SK-N-SH (cell line): ENCODE measurements around the gene FAM107B. TPM values are rescaled to one million over a fixed set of nuclear protein-coding genes. Genes with fewer than 3 reads are reported as not detected.

Experiments used
- CTCF ChIA-PET: fragments of 300-600, 350-600 bp; formaldehyde crosslinking; extraction: SDS; loops from one replicate; lab custom pipeline; 2021; lab: Yijun Ruan, JAX
- POLR2A ChIA-PET: fragments of 350-600 bp; sonication (Branson Sonifier 250); formaldehyde crosslinking; extraction: SDS; loops from one replicate; lab custom pipeline; 2020; ENCODE audit warnings: antibody characterized with exemption, inconsistent platforms; lab: Yijun Ruan, JAX
- DNase-seq: peaks from one replicate; pipeline ENCODE4 v3.0.0; 2012
- H2AFZ ChIP-seq: fragments of 200-600 bp; sonication (generic); 2 replicates; pipeline ENCODE4 v1.8.1; 2016; ENCODE audit warnings: antibody characterized with exemption, mild to moderate bottlenecking, low read depth
- H3F3A ChIP-seq: fragments of 200-600 bp; sonication (generic); replicated peaks from 2 replicates; pipeline ENCODE3; 2016; ENCODE audit warnings: antibody characterized with exemption, mild to moderate bottlenecking; ENCODE audit not compliant: insufficient read depth
- H3K27ac ChIP-seq, 2 experiments: fragments of 200-500 bp in 1 of 2; fragments of 200-600 bp in 1 of 2; sonication (Bioruptor generic) in 1 of 2; sonication (generic), shearing (Covaris generic) in 1 of 2; 2 replicates each; pipeline versions ENCODE4 v1.5.1 to v1.6.1; 2014 to 2016; ENCODE audit warnings: low read depth in 2 of 2, inconsistent platforms in 1 of 2, low read length in 1 of 2, mild to moderate bottlenecking in 1 of 2, mixed read lengths in 1 of 2
- H3K27me3 ChIP-seq: fragments of 200-600 bp; sonication (generic), shearing (Covaris generic); 2 replicates; pipeline ENCODE4 v1.6.1; 2016; ENCODE audit warnings: mixed run types; ENCODE audit not compliant: insufficient read depth
- H3K36me3 ChIP-seq, 2 experiments: fragments of 200-500 bp in 1 of 2; fragments of 200-600 bp in 1 of 2; sonication (Bioruptor generic) in 1 of 2; sonication (generic) in 1 of 2; replicated peaks in 1 of 2; 2 replicates each; pipeline versions ENCODE3 to v1.5.1; 2014 to 2016; ENCODE audit warnings: low read length in 1 of 2, mild to moderate bottlenecking in 1 of 2; ENCODE audit not compliant: insufficient read depth in 2 of 2, control insufficient read depth in 1 of 2
- H3K4me1 ChIP-seq, 2 experiments: fragments of 200-500 bp in 1 of 2; fragments of 200-600 bp in 1 of 2; sonication (Bioruptor generic) in 1 of 2; sonication (generic), shearing (Covaris generic) in 1 of 2; 2 replicates each; pipeline versions ENCODE4 v1.5.1 to v1.6.1; 2014 to 2016; ENCODE audit warnings: low read depth in 1 of 2, low read length in 1 of 2, mixed run types in 1 of 2; ENCODE audit not compliant: insufficient read depth in 2 of 2, control insufficient read depth in 1 of 2
- H3K4me2 ChIP-seq: fragments of 200-600 bp; sonication (generic), shearing (Covaris generic); 2 replicates; pipeline ENCODE4 v1.6.1; 2017; ENCODE audit warnings: mixed run types
- H3K4me3 ChIP-seq, 2 experiments: fragments of 200-500 bp in 1 of 2; fragments of 200-600 bp in 1 of 2; sonication (Bioruptor generic) in 1 of 2; sonication (generic), shearing (Covaris generic) in 1 of 2; 2 replicates each; pipeline versions ENCODE4 v1.5.1 to v1.8.1; 2014 to 2016; ENCODE audit warnings: low read depth in 2 of 2, inconsistent platforms in 1 of 2, low read length in 1 of 2, mild to moderate bottlenecking in 1 of 2, mixed read lengths in 1 of 2, moderate library complexity in 1 of 2
- H3K79me2 ChIP-seq: fragments of 200-600 bp; sonication (generic); 2 replicates; pipeline ENCODE4 v1.8.1; 2017; ENCODE audit warnings: mild to moderate bottlenecking; ENCODE audit not compliant: insufficient read depth
- H3K9ac ChIP-seq: fragments of 200-600 bp; sonication (generic); 2 replicates; pipeline ENCODE4 v1.6.1; 2017; ENCODE audit warnings: mixed run types
- H3K9me2 ChIP-seq: fragments of 200-600 bp; sonication (generic); 2 replicates; pipeline ENCODE4 v1.6.1; 2017; ENCODE audit warnings: mixed run types
- H3K9me3 ChIP-seq: fragments of 200-600 bp; sonication (generic); 2 replicates; pipeline ENCODE4 v1.6.1; 2017; ENCODE audit warnings: mixed run types, mild to moderate bottlenecking, moderate library complexity
- H4K20me1 ChIP-seq: fragments of 200-600 bp; sonication (generic); 2 replicates; pipeline ENCODE4 v1.6.1; 2017; ENCODE audit warnings: mild to moderate bottlenecking, mixed run types; ENCODE audit not compliant: insufficient read depth
- CHD2 ChIP-seq: fragments of 150-350 bp; IDR thresholded peaks from 2 replicates; pipeline ENCODE4 v1.6.1; 2018; ENCODE audit warnings: low read length; ENCODE audit not compliant: partially characterized antibody
- ELF1 ChIP-seq: IDR thresholded peaks from 2 replicates; pipeline ENCODE4 v1.4.0; 2012
- FOXJ3 ChIP-seq: sonication (generic); formaldehyde crosslinking; IDR thresholded peaks from 2 replicates; pipeline ENCODE4 v1.5.1; 2020; ENCODE audit warnings: mild to moderate bottlenecking, missing genetic modification reagents
- JUND ChIP-seq: IDR thresholded peaks from 2 replicates; pipeline ENCODE4 v1.4.0; 2012
- RAD21 ChIP-seq: IDR thresholded peaks from 2 replicates; pipeline ENCODE4 v1.6.1; 2012; ENCODE audit warnings: mild to moderate bottlenecking, low read length
- RCOR1 ChIP-seq: fragments of 150-350 bp; IDR thresholded peaks from 2 replicates; pipeline ENCODE4 v1.6.1; 2017; ENCODE audit warnings: antibody characterized with exemption, low read length
- RXRA ChIP-seq: IDR thresholded peaks from 2 replicates; pipeline ENCODE4 v1.4.0; 2012; ENCODE audit warnings: low read depth, mild to moderate bottlenecking, borderline replicate concordance
- TCF12 ChIP-seq: IDR thresholded peaks from 2 replicates; pipeline ENCODE4 v1.4.0; 2012
- YY1 ChIP-seq: IDR thresholded peaks from 2 replicates; pipeline ENCODE4 v1.4.0; 2012; ENCODE audit warnings: low read depth, mild to moderate bottlenecking
- WGBS: methylation state at CpG from one replicate; pipeline ENCODE4 v1.1.6; 2017; ENCODE audit warnings: low lambda C conversion rate; 5-methylcytosine and 5-hydroxymethylcytosine counted together
- polyA plus RNA-seq, 3 experiments: library from polyadenylated mRNA; depleted of rRNA; stranded (reverse); fragments of >200 nt; gene quantifications; 2 replicates each; pipeline ENCODE4 v1.2.3, GENCODE V29; 2012
- TF ChIP-seq, protein P1 (sequence below): IDR thresholded peaks from 2 replicates; pipeline ENCODE4 v1.6.1; 2012; ENCODE audit warnings: mild to moderate bottlenecking, low read depth, low read length, moderate library complexity
- TF ChIP-seq, protein P2 (sequence below): fragments of 200-600 bp; sonication (generic); IDR thresholded peaks from 2 replicates; pipeline ENCODE4 v1.6.1; 2017; ENCODE audit warnings: antibody characterized with exemption, mild to moderate bottlenecking, moderate library complexity
- TF ChIP-seq, protein P3 (sequence below): IDR thresholded peaks from 2 replicates; pipeline ENCODE4 v1.4.0; 2012; ENCODE audit warnings: low read depth, borderline replicate concordance
- TF ChIP-seq, protein P4 (sequence below): IDR thresholded peaks from 2 replicates; pipeline ENCODE4; 2012

The FAM107B gene
- polyA plus RNA-seq, 1 of the 3 experiments (the other 2 are of a cell fraction) = 1.0 TPM

DNA sequence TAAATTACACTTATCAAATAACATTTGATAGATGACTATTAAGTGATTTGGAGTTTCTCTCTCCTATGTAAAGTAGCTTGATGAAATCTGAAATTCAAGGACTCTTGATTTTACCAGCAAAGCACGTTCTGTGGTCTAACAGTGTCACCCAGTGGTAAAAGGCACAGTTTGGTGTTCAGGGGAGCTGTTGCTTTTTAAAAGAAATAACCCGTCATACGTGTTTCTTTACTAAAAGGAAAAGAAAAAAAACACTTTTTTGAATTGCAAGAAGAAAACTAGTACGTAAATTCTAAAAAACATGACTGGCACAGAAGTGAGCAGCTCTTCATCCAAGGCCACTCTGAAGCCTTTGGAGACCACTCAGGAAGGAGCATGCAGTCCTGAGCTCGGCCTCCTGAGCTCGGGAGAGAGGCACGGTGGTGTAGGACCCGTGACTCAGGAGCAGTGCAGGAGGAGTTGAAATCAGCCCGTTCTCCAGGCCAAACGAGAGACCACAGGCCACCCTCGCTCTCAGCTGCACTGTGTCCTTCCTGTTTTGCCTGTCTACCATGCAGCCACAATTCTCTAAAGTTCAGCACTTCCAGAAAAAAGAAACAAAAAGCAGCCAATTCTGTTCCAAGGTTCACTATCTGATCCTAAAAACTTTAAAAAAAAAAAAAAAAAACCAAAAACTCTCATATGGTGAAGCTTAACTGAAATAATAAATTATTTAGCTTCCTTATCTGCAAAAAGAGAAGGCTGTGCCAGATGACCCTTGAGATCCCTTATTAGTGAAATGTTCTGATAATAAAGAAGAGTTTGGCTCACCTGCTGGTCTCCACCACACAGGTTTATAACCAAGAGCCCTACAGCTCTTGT, 231.4 kb downstream of the FAM107B start:
- POLR2A ChIA-PET = interaction anchor here (0.6 to 1.1 kb wide), 2 partner anchors 9 to 210 kb away, joined by 3 read pairs; no protein-coding TSS in a partner anchor
- H3K9me3 ChIP-seq = no peaks in the 10 kb centered on the region
- H2AFZ ChIP-seq = no peak overlapping the region
- DNase-seq = no peak
- H3K27me3 ChIP-seq = no peaks in the 10 kb centered on the region
- no peaks in the 10 kb centered on the region for H3K36me3 ChIP-seq
- CTCF ChIA-PET = interaction anchor here (1.4 to 5.2 kb wide), 4 partner anchors 10 to 280 kb away, joined by 3 to 28 read pairs (median 6); no protein-coding TSS in a partner anchor
- H3K4me3 ChIP-seq = no peak overlapping the region
- H3K9ac ChIP-seq = no peak overlapping the region
- TF ChIP-seq, protein P1, sequence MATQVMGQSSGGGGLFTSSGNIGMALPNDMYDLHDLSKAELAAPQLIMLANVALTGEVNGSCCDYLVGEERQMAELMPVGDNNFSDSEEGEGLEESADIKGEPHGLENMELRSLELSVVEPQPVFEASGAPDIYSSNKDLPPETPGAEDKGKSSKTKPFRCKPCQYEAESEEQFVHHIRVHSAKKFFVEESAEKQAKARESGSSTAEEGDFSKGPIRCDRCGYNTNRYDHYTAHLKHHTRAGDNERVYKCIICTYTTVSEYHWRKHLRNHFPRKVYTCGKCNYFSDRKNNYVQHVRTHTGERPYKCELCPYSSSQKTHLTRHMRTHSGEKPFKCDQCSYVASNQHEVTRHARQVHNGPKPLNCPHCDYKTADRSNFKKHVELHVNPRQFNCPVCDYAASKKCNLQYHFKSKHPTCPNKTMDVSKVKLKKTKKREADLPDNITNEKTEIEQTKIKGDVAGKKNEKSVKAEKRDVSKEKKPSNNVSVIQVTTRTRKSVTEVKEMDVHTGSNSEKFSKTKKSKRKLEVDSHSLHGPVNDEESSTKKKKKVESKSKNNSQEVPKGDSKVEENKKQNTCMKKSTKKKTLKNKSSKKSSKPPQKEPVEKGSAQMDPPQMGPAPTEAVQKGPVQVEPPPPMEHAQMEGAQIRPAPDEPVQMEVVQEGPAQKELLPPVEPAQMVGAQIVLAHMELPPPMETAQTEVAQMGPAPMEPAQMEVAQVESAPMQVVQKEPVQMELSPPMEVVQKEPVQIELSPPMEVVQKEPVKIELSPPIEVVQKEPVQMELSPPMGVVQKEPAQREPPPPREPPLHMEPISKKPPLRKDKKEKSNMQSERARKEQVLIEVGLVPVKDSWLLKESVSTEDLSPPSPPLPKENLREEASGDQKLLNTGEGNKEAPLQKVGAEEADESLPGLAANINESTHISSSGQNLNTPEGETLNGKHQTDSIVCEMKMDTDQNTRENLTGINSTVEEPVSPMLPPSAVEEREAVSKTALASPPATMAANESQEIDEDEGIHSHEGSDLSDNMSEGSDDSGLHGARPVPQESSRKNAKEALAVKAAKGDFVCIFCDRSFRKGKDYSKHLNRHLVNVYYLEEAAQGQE = no peak
- TF ChIP-seq FOXJ3 = no peak
- no peak for TF ChIP-seq ELF1
- TF ChIP-seq, protein P2, sequence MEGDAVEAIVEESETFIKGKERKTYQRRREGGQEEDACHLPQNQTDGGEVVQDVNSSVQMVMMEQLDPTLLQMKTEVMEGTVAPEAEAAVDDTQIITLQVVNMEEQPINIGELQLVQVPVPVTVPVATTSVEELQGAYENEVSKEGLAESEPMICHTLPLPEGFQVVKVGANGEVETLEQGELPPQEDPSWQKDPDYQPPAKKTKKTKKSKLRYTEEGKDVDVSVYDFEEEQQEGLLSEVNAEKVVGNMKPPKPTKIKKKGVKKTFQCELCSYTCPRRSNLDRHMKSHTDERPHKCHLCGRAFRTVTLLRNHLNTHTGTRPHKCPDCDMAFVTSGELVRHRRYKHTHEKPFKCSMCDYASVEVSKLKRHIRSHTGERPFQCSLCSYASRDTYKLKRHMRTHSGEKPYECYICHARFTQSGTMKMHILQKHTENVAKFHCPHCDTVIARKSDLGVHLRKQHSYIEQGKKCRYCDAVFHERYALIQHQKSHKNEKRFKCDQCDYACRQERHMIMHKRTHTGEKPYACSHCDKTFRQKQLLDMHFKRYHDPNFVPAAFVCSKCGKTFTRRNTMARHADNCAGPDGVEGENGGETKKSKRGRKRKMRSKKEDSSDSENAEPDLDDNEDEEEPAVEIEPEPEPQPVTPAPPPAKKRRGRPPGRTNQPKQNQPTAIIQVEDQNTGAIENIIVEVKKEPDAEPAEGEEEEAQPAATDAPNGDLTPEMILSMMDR = peak; percentile 44; the same call in 1 of the 2 replicates
- TF ChIP-seq, protein P3, sequence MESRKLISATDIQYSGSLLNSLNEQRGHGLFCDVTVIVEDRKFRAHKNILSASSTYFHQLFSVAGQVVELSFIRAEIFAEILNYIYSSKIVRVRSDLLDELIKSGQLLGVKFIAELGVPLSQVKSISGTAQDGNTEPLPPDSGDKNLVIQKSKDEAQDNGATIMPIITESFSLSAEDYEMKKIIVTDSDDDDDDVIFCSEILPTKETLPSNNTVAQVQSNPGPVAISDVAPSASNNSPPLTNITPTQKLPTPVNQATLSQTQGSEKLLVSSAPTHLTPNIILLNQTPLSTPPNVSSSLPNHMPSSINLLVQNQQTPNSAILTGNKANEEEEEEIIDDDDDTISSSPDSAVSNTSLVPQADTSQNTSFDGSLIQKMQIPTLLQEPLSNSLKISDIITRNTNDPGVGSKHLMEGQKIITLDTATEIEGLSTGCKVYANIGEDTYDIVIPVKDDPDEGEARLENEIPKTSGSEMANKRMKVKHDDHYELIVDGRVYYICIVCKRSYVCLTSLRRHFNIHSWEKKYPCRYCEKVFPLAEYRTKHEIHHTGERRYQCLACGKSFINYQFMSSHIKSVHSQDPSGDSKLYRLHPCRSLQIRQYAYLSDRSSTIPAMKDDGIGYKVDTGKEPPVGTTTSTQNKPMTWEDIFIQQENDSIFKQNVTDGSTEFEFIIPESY = no peak
- no peak for TF ChIP-seq TCF12
- TF ChIP-seq, protein P4, sequence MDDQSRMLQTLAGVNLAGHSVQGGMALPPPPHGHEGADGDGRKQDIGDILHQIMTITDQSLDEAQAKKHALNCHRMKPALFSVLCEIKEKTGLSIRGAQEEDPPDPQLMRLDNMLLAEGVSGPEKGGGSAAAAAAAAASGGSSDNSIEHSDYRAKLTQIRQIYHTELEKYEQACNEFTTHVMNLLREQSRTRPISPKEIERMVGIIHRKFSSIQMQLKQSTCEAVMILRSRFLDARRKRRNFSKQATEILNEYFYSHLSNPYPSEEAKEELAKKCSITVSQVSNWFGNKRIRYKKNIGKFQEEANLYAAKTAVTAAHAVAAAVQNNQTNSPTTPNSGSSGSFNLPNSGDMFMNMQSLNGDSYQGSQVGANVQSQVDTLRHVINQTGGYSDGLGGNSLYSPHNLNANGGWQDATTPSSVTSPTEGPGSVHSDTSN = no peak
- no peak for TF ChIP-seq RCOR1
- TF ChIP-seq YY1 = no peak
- TF ChIP-seq CHD2 = no peak
- TF ChIP-seq RAD21 = 0 out of 2 replicates have a peak, but pooled peaks have one; percentile 25
- TF ChIP-seq JUND = no peak
- TF ChIP-seq RXRA = no peak
- TF ChIP-seq, all 33 proteins: peak for 2
- no peaks in the 10 kb centered on the region for H3K79me2 ChIP-seq
- no peak overlapping the region for H3K27ac ChIP-seq
- peaks cover 0 to 8% of the 10 kb centered on the region in 2 experiments; a peak in 2 of 4 replicates for H3K4me1 ChIP-seq
- H4K20me1 ChIP-seq = no peaks in the 10 kb centered on the region
- no peaks in the 10 kb centered on the region for H3F3A ChIP-seq
- H3K4me2 ChIP-seq = no peak overlapping the region
- no peaks in the 10 kb centered on the region for H3K9me2 ChIP-seq
- 87% methylated on average over 11 of the region's 11 CpGs for WGBS
